Measurements from ENCODE around the gene OPA1.

- no peak for TF ChIP-seq CTCF (IDR thresholded peaks at IDR 0.05)
- TF ChIP-seq ZFX (IDR thresholded peaks at IDR 0.05; ENCODE audit: borderline replicate concordance), result no peak
Observed at GRCh38 chr3:193630005-193630404, 37.0 kb downstream of the OPA1 start.

Measured in 22Rv1 (cell line).